HG03135 (cell line): ENCODE results near the gene PLXND1.

Experiments
- ATAC-seq: cut with Tn5 transposase; IDR thresholded peaks from one replicate; pipeline ENCODE4 v1.9.1; 2021; ENCODE audit warnings: mild to moderate bottlenecking, moderate library complexity; ENCODE audit not compliant: unreplicated experiment

PLXND1 gene

DNA sequence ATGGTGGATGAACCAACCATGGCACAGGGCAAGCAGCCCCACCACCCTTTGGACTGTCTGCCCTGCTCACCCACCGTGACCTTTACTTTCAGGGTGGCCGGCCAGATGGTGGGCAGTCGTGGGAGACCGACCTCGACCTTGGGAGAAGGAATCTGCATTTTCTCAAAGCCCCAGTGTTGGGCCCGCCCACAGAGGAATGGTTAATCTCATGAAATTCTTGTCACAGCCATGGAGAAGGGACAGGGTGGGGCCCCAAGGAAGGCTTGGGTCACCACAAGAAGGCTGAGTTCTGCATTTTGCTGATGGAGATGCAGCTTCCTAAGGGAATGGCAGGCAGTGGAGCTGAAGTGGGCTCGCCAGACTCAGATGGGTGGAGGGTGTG, 2.9 kb downstream of the PLXND1 start:
- ATAC-seq = no peak

DNA sequence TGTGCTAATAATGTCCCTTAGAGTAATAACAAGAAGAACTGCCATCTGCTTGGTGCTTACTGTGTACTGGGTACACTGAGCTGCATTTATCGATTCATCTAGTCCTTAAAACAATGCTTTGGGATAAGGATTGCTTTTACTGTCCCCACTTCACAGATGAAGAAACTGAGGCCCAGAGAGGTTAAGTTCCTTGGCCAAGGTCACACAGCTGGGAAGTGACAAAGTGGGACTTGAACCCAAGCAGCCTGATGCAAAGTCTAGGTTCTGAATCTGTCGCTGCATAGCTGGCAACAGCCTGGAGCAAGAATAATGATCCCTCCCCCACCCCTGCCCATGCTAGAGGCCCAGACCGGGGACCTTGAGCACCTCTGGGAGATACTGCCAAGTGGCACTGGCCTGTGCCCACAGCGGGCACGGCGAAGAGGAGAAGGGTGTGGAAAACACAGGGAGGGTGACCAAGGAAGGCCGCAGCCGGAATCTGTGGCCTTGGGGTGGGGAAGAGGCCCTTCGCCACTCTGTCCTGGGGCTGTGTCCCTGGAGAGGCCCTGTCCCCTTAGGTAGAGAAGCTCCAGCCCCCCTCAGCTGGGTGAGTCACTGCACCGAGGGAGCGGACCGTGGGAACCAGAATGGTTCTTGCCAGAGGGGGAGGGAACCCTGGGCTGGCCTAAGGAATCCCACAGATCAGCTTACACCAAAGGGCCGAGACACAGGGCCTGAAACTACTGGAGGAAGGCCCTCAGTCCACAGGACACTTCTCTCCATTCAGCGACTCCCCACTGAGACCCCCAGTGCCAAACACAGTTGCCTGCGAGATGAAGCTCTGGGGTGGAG, 3.5 kb downstream of the PLXND1 start:
- ATAC-seq = no peak

DNA sequence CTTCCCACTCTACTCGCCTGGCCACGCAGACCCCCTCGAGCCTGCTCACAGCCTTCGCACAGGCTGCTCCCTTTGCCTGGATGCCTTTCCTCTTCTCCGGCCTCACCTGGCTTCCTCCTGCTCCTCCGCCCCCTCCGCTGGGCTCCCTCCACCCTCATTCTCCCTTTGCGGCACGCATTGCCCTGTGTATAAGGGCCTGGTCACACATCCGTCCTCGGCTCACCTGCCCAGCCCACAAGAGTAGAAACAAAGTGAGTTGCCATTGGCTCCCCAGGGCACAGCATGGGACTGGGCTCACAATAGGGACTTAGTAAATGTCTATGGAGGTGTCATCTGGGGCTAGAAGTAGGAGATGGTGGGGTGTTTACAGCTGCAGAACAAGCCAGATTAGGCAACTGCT, 4.2 kb downstream of the PLXND1 start:
- ATAC-seq = no peak

DNA sequence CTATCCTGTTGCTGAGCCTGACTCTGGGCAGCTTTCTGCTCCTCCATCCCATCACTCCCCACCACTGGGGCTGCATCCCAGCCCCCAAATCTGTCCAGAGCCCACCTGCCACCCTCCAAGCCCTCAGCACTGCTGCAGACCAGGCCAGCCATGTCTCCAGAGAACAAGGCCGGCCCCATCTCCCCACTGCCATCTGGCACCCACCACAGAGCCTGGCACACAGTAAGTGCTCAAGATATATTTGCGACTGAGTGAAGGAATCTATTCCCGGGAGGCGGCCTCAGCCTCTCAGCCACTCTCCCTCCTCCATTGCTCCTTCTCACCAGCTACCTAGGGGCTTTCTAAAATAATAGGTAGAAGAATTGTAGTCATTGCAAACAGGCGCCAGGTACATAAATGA, 4.8 kb downstream of the PLXND1 start:
- no peak for ATAC-seq

DNA sequence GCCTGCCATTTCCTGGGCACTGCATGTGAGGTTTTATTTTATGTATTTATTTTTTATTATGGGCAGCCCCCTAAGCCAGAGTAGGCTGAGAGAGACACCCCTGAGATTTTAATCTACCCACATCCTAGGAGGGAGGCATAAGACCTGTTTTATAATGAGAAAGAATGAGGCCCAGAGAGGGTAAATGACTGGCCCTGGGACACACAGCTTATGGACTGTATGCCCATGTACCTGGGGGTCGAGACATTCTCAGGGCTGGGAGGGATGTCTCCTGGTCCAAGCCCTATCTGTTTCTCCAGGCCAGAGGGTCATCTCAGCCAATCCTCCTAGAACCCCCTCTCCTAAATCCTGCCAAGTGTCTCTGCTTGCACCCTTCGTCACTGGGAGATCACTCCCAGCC, 6.1 kb downstream of the PLXND1 start:
- no peak for ATAC-seq

DNA sequence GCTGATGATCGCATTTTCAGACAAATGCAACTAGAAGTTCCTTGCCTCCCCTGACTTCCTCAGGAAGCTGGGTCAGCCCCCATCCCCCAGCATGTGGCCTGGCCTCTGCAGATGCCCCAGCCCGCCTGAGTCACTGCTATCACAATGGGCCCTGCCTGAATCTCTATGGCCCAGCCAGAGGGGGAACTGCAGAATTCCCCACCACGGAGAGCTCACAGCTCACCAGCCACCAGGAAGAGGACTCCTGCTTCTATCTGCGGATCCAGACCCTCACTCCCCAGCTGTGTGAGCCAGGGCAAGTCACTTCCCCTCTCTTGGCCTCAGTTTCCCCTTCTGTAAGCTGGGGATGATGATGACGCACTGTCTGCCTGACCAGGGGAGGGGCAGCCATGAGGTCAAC, 6.9 kb downstream of the PLXND1 start:
- ATAC-seq = no peak

DNA sequence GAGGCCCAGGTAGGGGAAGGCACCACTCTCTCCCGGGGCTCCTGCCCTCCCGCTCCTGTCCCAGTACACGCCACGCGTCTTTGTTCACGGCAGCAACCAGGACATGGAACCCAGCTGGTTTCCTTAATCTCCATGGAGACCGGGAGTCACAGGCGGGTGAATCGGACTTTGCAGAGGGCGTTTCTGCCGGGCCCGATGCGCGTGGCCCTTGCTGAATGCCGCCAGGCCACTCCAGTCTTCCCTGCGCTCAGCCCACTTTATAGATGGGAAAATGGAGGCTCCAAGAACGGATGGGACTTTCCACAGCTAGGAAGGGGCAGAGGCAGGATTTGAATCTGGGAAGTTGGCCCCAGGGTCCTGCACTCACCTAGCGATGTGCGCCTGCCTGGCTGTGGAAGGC, 7.4 kb downstream of the PLXND1 start:
- no peak for ATAC-seq

DNA sequence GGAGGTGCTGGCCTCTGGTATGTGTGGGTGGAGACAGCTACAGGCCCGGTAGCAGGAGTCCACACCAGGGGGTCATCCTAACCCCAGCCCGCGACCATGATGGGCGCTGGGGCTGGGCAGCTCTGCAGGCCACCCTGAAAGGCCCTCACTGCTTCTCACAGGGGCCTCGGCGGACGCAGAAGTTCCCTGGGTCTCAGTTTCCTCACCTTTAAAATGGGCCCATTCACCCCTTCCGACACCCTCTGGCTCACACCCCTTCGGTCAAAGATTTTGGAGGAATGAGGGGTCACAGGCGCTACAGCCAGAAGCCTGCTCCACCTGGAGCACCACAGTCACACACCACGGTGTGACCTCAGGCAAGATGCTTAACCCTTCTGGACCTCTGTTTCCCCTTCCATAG, 8.0 kb downstream of the PLXND1 start:
- no peak for ATAC-seq

DNA sequence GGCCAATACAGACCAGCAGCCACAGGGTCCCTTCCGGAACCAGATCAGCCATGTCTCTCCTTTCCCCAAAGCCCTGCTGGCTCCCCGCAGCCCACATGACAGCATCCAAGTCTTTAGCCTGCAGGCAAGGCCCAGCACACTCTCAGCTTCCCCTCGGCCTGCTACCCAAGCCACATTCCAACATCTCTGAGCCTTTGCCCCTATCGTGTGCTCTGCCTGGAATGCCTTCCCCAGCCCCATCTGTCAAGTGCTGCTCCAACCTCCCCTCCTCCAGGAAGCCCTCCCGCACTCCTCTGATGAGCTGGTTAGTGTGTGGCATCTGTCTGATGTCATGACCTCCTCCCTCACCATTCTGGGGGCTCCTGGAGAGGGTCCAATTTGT, 8.5 kb downstream of the PLXND1 start:
- no peak for ATAC-seq

DNA sequence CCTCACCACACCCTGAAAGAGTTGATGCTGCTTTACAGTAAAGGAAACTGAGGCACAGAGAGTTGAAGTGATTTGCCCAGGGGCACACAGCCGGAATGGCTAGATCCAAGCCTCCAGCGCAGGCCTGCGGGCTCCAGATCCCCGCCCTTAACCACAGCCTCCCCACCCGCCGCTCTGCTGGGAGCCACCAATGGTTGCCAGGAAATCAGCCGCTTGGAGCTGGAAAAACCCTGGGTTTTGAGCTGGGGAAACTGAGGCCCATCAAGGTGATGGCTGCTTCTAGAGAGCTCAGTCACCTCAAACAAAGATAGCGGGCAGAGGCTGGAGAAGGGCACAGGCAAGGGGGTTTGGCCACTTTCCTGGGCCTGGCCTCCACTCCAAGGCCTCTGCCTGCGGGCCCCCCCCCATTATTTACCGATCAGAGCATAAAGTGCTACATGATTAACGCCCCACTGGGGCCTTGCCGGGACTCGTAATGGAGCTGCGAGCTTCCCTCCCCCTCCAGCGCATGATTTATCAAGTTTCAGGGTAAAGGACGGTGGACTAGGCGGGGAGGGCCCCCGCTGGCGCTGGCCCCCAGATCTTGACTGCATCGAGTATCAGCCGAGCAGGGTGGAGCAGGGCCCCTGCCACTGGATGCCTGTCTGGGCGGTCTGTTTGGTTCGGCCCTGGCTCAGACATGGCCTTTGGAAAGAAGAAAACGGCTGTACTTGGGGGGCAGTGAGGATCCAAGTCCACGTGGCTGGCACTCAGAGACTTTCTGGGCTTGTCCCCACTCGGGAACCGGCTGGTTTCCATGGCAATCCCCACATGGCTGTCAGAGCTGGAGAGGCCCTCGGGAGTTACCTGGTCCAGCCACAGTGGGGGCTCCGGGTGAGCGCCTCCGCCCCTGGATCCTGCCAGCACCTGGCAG, 9.1 kb downstream of the PLXND1 start:
- no peak for ATAC-seq

DNA sequence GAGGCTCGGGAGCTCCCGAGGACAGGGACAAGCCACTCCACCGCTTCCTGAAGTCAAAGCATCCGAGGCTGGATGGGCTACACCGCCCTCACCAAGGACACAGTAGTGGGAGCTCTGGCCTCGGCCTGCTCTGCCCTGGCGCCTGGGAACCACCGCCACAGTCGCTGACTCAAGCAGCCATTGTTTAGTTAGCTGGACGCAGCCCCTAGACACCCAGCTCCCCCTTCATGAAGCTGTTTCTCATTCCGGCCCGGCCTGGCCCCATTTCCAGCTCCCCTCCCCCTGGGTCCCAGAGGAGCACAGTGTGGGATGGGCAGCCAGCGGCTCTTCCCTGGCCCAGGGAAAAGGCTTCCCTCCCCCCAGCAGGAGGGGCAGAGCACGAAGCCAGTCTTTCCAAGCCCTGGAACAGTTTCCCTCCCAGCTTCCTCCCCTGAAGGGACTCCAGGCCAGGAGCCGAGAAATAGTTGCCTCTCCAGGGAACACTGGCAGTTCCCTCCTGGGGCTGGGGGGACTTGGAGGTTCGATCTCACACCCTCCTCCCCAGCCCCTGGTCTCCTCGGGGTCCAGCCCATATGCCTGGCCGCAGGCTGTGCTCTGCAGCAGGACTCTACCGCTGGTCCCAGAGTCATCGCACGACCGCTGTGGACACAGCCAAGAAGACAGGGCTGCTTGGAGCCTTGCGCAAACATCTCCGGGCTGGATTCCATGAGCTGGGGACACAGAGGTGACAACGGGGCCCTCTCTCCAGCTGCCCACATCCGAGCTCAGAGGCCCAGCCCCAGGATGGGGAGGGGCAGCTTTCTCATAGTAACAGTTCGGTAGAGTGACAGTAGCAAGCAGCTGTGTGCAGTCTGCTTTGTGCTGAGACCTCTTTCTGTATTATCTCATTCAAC, 10.0 kb downstream of the PLXND1 start:
- ATAC-seq = no peak

DNA sequence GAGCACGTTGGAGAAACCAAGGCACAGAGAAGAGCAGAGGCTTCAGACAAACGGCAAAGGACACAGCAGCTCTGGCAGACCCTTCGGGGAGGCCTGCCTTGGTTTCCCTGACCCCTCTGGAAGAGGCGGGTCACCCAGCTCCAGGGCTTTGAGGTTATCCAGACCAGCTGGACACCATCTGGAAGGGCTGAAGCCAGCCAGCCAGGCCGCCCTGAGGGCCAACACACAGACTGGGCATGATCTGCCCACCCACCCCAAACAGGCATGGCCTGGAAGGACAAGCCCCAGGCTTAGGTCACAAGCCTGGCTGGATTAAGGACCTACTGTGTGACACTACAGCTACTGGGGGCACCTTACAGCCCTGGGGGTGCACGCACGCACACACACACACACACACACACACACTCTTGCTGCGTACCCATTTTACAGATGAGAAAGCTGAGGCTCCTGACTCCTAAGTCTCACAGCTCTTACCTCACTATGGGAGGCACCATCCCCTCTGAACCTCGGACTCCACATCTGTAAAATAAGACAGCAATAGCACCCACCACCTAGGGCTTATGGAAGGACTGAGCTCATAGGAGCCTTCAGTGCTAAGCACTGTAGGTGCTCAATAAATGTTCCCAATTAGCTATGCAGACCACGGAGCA, 10.8 kb downstream of the PLXND1 start:
- ATAC-seq = no peak

DNA sequence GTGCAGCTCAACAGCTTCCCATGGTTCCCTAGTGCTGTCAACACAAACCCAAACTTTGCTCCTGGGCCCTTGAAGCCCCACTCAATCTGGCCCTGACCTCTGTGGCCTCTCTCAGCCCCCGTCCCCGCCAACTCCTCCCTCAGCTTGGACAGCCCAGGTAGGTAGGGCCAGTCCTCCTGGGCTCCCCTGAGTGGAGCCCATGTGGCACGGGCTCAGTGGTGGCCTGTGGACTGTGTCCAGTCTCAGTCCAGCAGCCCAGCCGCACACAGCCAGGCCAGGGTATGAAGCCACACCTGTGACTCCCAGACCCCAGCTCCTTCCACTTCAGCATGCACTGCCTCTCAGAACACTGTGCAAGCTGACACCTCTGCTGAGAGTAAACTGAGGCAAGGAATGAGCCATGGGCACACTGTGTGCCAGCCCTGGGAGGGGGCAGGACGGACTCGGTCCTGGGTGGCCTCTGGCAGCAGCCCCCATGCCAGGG, 11.5 kb downstream of the PLXND1 start:
- no peak for ATAC-seq

DNA sequence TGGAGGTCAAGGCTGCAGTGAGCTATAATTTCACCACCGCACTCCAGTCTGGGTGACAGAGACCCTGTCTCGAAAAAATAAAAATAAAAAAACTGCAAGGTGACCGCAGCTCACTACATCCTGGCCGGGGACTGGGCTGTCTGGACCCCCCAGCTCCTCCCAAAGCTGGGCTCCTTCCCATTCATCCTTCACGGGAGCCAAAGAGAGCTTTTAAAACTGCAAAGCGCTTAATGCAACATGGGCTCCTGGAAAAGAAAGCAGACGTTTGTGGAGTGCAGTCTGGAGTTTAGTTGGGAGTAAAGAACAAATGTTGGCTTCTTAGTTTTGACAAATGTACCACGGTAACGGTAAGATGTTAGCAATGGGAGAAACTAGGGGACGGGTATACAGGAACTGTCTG, 12.1 kb downstream of the PLXND1 start:
- no peak for ATAC-seq

DNA sequence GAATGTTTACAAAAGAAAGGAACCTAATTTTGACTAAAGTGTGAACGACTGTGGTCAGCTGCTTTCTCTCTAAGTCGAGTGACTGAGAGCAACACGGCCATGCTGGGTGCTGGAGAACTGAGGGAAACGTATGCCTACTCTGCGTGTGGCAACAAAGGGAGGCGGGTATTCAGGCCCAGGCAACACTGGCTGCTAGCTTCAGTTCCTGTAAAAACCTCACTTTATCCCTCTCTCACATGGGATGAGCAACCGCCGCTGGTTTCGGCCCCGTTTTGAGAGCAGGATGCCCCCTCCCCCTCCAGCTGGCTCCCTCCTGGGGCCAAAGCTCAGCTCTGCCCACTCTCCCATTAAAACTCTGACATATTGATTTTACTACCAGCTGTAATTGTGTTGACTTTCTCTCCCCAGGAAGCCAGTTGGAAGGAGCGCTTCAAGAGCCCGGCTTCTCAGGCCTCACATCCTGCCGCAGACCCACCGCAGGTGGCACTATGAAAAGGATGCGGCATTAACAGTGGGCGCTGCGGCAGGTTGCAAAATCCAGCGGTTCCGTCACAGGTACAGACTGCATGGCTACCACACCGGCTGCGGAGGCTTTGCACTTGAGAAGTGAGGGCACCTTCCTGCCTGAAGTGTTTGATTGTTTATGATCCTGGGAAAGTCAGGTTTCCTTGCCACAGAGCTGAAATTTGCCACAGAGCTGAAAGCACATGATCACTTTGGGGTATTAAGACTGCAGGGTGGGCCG, 12.7 kb downstream of the PLXND1 start:
- ATAC-seq = no peak

DNA sequence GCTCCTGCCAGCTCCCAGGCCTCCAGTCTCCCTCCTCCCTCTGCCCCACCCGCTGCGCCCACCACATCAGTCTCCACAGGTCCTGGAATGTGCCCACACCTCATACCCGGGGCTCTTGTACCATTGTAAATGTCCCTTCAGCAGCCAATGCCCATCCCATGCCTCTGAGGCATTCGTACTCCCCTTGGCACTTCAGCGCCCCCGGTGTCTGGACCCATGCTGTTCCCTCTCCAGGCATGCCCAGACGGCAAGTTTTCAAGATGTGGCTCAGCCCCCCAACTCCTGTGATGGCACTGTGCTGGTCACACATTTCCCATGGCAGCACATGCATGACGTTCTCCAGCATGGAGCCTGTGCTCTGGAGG, 13.3 kb downstream of the PLXND1 start:
- no peak for ATAC-seq

DNA sequence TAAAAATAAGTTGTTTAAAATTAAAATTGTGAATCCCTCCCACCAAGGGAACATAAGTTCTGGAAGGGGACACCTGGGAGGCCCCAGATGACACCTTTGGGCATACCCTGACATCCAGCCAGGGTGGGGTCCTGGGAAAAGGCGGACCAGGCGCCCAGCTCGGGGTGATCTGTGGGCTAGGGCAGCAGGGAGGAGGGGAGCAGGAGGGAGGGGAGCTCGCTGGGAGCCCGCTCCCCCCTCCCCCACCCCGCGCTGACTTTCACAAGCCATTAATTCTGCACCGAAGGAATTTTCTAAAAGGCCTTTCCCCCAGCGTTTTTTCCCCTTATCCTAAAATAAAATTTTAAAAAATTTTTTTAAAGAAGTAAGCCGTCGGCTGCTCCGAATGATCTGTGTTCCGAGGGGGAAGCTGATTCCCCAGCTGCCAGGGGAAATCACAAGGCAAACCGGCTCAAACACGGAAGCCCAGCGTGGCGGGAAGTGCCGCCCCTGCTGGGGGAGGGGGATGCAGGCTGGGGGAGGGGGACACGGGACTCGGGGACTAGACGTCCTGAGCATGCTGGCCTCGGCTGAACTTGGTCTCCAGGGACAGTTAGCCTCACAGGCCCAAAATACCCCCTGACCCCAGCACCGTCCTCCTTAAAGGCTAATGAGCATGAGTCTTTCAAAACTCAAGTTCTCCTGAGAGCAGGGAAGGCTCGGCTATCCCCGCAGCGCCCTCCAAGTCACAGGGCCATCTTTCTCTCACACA, 13.9 kb downstream of the PLXND1 start:
- no peak for ATAC-seq

DNA sequence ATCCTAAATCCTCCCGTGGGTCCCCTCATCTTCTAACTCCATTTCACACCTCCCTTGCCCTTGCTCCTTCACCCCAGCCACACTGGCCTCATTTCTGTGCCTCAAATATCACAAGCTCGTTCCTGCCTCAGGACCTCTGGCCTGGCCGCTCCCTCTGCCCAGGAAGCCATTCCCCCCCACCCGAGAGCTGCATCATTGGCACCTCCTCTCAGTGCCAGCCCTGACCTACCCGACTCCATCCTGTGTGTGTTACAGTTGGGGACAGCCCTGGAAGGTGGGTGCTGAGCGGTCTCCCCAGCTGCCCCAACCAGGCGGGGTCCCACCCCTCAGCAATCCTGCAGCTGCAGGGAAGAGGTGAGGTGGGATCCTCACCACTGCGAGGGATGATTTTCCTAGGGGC, 14.5 kb downstream of the PLXND1 start:
- no peak for ATAC-seq

DNA sequence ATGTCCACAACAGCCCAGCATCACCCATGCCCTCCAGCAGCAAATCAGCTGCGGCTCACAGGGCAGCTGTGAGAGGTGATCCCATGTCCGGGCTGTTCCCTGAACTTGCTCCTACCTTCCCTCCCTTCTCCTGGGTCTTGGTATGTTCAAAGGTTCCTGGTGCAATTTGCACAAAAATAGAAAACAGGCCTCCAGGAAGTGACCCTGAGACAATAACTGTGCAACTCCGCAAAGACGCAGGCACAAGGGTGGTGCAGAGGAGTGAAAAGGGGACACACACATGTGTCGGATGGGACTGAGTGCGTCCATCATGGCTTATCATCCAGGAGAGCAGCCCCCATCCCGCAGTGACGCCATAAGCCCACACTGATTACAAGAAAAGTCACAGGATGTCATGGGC, 16.3 kb downstream of the PLXND1 start:
- no peak for ATAC-seq
